DOHH2 (cell line): ENCODE data around the gene ST6GAL1.

Experiments used
- H3F3A ChIP-seq: fragments of 200-600 bp; sonication (generic), shearing (Covaris generic); 2 replicates; pipeline ENCODE4 v1.6.0; 2016; ENCODE audit warnings: antibody characterized with exemption, mild to moderate bottlenecking; ENCODE audit not compliant: control insufficient read depth, insufficient read depth
- H3K27ac ChIP-seq: fragments of 200-600 bp; sonication (generic); 2 replicates; pipeline ENCODE4 v1.5.1; 2014; ENCODE audit warnings: low read depth, mild to moderate bottlenecking, low read length, moderate library complexity
- H3K27me3 ChIP-seq: fragments of 200-600 bp; sonication (generic); 2 replicates; pipeline ENCODE4 v1.6.1; 2014; ENCODE audit warnings: mild to moderate bottlenecking, low read length, mixed read lengths; ENCODE audit not compliant: control insufficient read depth
- H3K36me3 ChIP-seq: fragments of 200-600 bp; sonication (generic); 2 replicates; pipeline ENCODE4 v1.6.1; 2014; ENCODE audit warnings: mild to moderate bottlenecking, low read length, moderate library complexity, mixed read lengths; ENCODE audit not compliant: control insufficient read depth
- H3K4me1 ChIP-seq: fragments of 200-600 bp; sonication (generic); 2 replicates; pipeline ENCODE4 v1.6.1; 2014; ENCODE audit warnings: mild to moderate bottlenecking, low read length, mixed read lengths; ENCODE audit not compliant: control insufficient read depth
- H3K4me2 ChIP-seq: fragments of 200-600 bp; sonication (generic); 2 replicates; pipeline ENCODE4 v1.6.0; 2014; ENCODE audit warnings: mild to moderate bottlenecking, low read length, moderate library complexity
- H3K4me3 ChIP-seq: fragments of 200-600 bp; sonication (generic); 2 replicates; pipeline ENCODE4 v1.5.1; 2014; ENCODE audit warnings: mild to moderate bottlenecking, low read length, mixed read lengths
- H3K79me2 ChIP-seq: fragments of 200-600 bp; sonication (generic); 2 replicates; pipeline ENCODE4 v1.6.1; 2014; ENCODE audit warnings: mild to moderate bottlenecking, low read length, mixed read lengths; ENCODE audit not compliant: control insufficient read depth
- H3K9me2 ChIP-seq: fragments of 200-600 bp; sonication (generic); replicated peaks from 2 replicates; pipeline ENCODE4 v1.6.1; 2014; ENCODE audit warnings: mild to moderate bottlenecking, low read length, mixed read lengths; ENCODE audit not compliant: control insufficient read depth
- H3K9me3 ChIP-seq: fragments of 200-600 bp; sonication (generic); 2 replicates; pipeline ENCODE4 v1.6.1; 2014; ENCODE audit warnings: antibody characterized with exemption, low read length, mixed read lengths; ENCODE audit not compliant: control insufficient read depth, insufficient read depth
- H4K20me1 ChIP-seq: fragments of 200-600 bp; sonication (generic); 2 replicates; pipeline ENCODE4 v1.6.0; 2014; ENCODE audit warnings: low read depth, mild to moderate bottlenecking, antibody characterized with exemption, low read length, moderate library complexity; ENCODE audit not compliant: control insufficient read depth, insufficient read depth
- EZH2phosphoT487 ChIP-seq: fragments of 200-600 bp; sonication (generic); IDR thresholded peaks from 2 replicates; pipeline ENCODE4 v1.6.1; 2017; ENCODE audit warnings: borderline replicate concordance, mild to moderate bottlenecking, antibody characterized with exemption, low read length, moderate library complexity, mixed read lengths
- TF ChIP-seq, protein P1 (sequence below): fragments of 200-600 bp; sonication (generic); IDR thresholded peaks from one replicate; pipeline ENCODE4 v1.5.1; 2014; ENCODE audit warnings: antibody characterized with exemption, mild to moderate bottlenecking, low read depth, low read length; ENCODE audit not compliant: poor library complexity, severe bottlenecking

ST6GAL1 gene

DNA sequence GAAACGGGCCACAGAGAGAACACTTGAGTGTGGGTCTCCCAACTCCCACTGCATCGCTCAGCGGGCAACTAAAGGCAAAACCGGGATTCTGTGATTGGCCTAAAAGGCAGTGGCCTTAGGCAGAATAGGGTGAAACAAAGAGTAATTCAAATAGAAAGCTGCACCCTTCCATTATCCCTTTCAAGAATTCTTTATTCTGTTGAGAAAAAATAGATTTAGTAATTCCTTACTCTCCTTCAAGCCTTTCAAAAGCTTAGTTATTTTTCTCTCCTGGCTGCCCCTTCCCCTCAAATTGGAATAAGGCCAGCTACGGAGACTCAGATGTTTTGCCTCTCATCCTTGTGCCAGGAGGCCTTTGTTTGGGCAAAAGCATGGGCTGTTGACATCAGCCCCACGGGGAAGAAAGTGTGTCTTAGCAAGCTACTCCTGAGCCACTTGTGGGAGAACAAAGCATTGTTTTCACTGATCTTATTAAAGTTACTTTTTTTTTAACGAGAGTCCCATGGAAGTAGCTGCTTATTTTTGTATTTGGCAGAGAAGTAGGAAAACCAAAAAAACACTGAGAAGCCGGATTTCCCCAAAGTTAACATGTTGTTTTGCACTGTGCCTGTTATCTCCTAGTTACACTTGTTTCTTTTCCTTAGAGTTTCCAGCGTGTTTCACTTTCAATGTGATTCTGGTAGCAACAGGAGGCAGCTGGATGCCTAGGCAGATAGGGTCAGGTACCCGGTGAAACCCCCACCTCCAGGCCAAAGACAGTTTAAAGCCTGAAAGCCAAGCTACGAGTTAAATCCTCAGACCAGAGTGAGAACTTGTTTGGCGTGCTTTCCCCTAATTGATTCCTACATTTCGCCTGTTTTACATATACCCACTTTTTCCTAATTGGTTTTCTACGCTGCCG is 2.2 kb downstream of the ST6GAL1 start:
- no peaks in the 10 kb centered on the region for H3K9me2 ChIP-seq
- peak overlapping the region; percentile 91 for H3K4me3 ChIP-seq
- no peak for TF ChIP-seq EZH2phosphoT487
- TF ChIP-seq, protein P1, sequence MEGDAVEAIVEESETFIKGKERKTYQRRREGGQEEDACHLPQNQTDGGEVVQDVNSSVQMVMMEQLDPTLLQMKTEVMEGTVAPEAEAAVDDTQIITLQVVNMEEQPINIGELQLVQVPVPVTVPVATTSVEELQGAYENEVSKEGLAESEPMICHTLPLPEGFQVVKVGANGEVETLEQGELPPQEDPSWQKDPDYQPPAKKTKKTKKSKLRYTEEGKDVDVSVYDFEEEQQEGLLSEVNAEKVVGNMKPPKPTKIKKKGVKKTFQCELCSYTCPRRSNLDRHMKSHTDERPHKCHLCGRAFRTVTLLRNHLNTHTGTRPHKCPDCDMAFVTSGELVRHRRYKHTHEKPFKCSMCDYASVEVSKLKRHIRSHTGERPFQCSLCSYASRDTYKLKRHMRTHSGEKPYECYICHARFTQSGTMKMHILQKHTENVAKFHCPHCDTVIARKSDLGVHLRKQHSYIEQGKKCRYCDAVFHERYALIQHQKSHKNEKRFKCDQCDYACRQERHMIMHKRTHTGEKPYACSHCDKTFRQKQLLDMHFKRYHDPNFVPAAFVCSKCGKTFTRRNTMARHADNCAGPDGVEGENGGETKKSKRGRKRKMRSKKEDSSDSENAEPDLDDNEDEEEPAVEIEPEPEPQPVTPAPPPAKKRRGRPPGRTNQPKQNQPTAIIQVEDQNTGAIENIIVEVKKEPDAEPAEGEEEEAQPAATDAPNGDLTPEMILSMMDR = no peak
- H3K4me1 ChIP-seq = peaks cover 43% of the 10 kb centered on the region
- H3K27me3 ChIP-seq = no peaks in the 10 kb centered on the region
- H3K4me2 ChIP-seq = peak overlapping the region; percentile 78
- peaks cover 22% of the 10 kb centered on the region for H4K20me1 ChIP-seq
- no peaks in the 10 kb centered on the region for H3K9me3 ChIP-seq
- peaks cover 71% of the 10 kb centered on the region for H3K79me2 ChIP-seq
- H3K36me3 ChIP-seq = peaks cover 60% of the 10 kb centered on the region
- no peak overlapping the region for H3K27ac ChIP-seq
- peaks cover 6% of the 10 kb centered on the region; the same call in 1 of the 2 replicates for H3F3A ChIP-seq

DNA sequence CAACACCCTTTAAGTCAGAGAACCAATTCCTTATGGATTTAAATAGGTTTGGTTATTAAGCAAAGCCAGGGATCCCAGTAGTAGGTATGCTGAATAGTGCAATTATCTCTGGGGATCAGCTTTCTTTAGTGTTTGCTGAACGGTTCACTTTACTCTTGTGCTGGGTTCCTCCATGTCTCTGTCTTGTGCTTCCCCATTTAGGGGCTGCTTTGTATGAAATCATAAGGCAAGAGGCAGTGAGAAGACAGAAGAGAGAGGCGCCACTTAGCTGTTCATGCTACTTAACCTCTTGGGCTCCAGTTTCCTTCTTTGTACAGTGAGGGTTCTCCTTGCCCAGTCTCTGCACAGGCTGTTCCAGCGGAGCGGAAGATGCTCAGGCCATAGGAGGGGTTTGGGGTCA is 3.5 kb downstream of the ST6GAL1 start:
- Histone ChIP-seq H3K36me3 (peaks cover 64% of the 10 kb centered on the region), H3K27me3 (no peaks in the 10 kb centered on the region), H3K4me2 (peak overlapping the region; percentile 78), H3K27ac (no peak overlapping the region), H4K20me1 (peaks cover 22% of the 10 kb centered on the region), H3K79me2 (peaks cover 84% of the 10 kb centered on the region), H3F3A (peaks cover 3% of the 10 kb centered on the region; the same call in 1 of the 2 replicates), H3K4me3 (peak overlapping the region; percentile 91; the same call in 1 of the 2 replicates), H3K9me2 (no peaks in the 10 kb centered on the region), H3K4me1 (peaks cover 43% of the 10 kb centered on the region), H3K9me3 (no peaks in the 10 kb centered on the region)
- TF ChIP-seq, protein P1 = no peak
- TF ChIP-seq EZH2phosphoT487 = no peak

DNA sequence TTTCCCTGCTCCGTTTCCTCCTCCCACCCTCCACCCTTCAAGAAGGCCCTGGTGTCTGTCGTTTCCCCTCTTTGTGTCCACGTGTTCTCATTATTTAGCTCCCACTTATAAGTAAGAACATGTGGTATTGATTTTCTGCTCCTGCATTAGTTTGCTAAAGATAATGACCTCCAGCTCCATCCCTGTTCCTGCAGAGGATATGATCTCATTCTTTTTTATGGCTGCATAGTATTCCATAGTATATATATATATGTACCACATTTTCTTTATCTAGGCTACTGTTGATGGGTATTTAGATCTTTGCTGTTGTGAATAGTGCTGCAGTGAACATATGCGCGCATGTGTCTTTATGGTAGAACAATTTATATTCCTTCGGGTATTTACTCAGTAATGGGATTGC is 4.8 kb downstream of the ST6GAL1 start:
- Histone ChIP-seq H3K4me1 (peaks cover 41% of the 10 kb centered on the region), H3F3A (no peaks in the 10 kb centered on the region), H3K9me3 (no peaks in the 10 kb centered on the region), H3K4me2 (no peak overlapping the region), H3K27ac (no peak overlapping the region), H4K20me1 (peaks cover 22% of the 10 kb centered on the region), H3K79me2 (peaks cover 97% of the 10 kb centered on the region), H3K9me2 (no peaks in the 10 kb centered on the region), H3K36me3 (peaks cover 64% of the 10 kb centered on the region), H3K4me3 (no peak overlapping the region), H3K27me3 (no peaks in the 10 kb centered on the region)
- TF ChIP-seq, protein P1 = no peak
- no peak for TF ChIP-seq EZH2phosphoT487
